CD4-positive, alpha-beta memory T cell (primary cell): Measurements from ENCODE around the gene DENND1C. TPM values are rescaled to one million over a fixed set of nuclear protein-coding genes. Genes with fewer than 3 reads are reported as not detected.

Experiments
- polyA plus RNA-seq, 2 donors: library from polyadenylated mRNA; unstranded; fragments of 300-500 nt; fragmentation: Illumina TruSeq; gene quantifications; one replicate each; pipeline ENCODE4 v1.2.3, GENCODE V29; 2021
- total RNA-seq, 2 experiments: library from RNA; stranded (reverse); gene quantifications; one replicate each; pipeline ENCODE4 v1.2.3, GENCODE V29; 2021

The DENND1C gene
- total and polyA plus RNA-seq, 4 experiments from 2014 or later = 39.6 to 113 (median 91.6) TPM

Other genes with a start within 250 kb of the DENND1C start
- gene MLLT1, start 201.8 kb downstream of the DENND1C start, total RNA-seq = 10 to 100 TPM; 41.1 to 41.7 TPM
- 1 to 10 TPM in 1 of 2 donors, under 1 TPM in 1; 0.50 to 2.0 TPM for gene MLLT1, start 201.8 kb downstream of the DENND1C start, polyA plus RNA-seq
- 1 to 10 TPM in 1 of 2 experiments, under 1 TPM in 1; 0.67 to 1.3 TPM for gene ACER1, start 148.2 kb downstream of the DENND1C start, total RNA-seq
- gene ACER1, start 148.2 kb downstream of the DENND1C start, polyA plus RNA-seq = 1 to 10 TPM in 1 of 2 donors, under 1 TPM in 1; 0.90 to 1.1 TPM
- gene CLPP, start 120.3 kb downstream of the DENND1C start, total RNA-seq = 10 to 100 TPM; 70.8 to 71.3 TPM
- 100 to 1,000 TPM; 160 to 212 TPM for gene CLPP, start 120.3 kb downstream of the DENND1C start, polyA plus RNA-seq
- gene ALKBH7, start 109.0 kb downstream of the DENND1C start, total RNA-seq = 10 to 100 TPM; 67.4 to 73.4 TPM
- gene ALKBH7, start 109.0 kb downstream of the DENND1C start, polyA plus RNA-seq = 10 to 100 TPM; 72.3 to 88.1 TPM
- 1 to 10 TPM; 4.6 to 5.2 TPM for gene PSPN, start 105.9 kb downstream of the DENND1C start, total RNA-seq
- under 1 TPM; 0.38 to 0.61 TPM for gene PSPN, start 105.9 kb downstream of the DENND1C start, polyA plus RNA-seq
- gene GTF2F1, start 88.6 kb downstream of the DENND1C start, total RNA-seq = 10 to 100 TPM; 56.3 to 57.7 TPM
- gene GTF2F1, start 88.6 kb downstream of the DENND1C start, polyA plus RNA-seq = 10 to 100 TPM in 1 of 2 donors, 1 to 10 TPM in 1; 6.6 to 27.5 TPM
- 100 to 1,000 TPM; 168 to 169 TPM for gene KHSRP, start 57.0 kb downstream of the DENND1C start, total RNA-seq
- gene KHSRP, start 57.0 kb downstream of the DENND1C start, polyA plus RNA-seq = 10 to 100 TPM in 1 of 2 donors, 1 to 10 TPM in 1; 4.3 to 25.3 TPM
- not detected for gene SLC25A41, start 48.0 kb downstream of the DENND1C start, total RNA-seq
- not detected for gene SLC25A41, start 48.0 kb downstream of the DENND1C start, polyA plus RNA-seq
- gene SLC25A23, start 22.0 kb downstream of the DENND1C start, total RNA-seq = 10 to 100 TPM; 24.9 to 25.5 TPM
- 10 to 100 TPM in 1 of 2 donors, 1 to 10 TPM in 1; 8.2 to 24.3 TPM for gene SLC25A23, start 22.0 kb downstream of the DENND1C start, polyA plus RNA-seq
- 1 to 10 TPM; 4.2 to 5.1 TPM for gene CRB3, start 17.5 kb downstream of the DENND1C start, total RNA-seq
- 10 to 100 TPM in 1 of 2 donors, 1 to 10 TPM in 1; 4.3 to 10.3 TPM for gene CRB3, start 17.5 kb downstream of the DENND1C start, polyA plus RNA-seq
- 1 to 10 TPM; 3.9 to 4.7 TPM for gene TUBB4A, start 20.5 kb upstream of the DENND1C start, total RNA-seq
- 1 to 10 TPM; 1.5 to 1.9 TPM for gene TUBB4A, start 20.5 kb upstream of the DENND1C start, polyA plus RNA-seq
- under 1 TPM; 0.64 to 0.99 TPM for gene TNFSF9, start 49.2 kb upstream of the DENND1C start, total RNA-seq
- 1 to 10 TPM in 1 of 2 donors, under 1 TPM in 1; 0.29 to 3.3 TPM for gene TNFSF9, start 49.2 kb upstream of the DENND1C start, polyA plus RNA-seq
- 1 to 10 TPM; 1.9 to 3.0 TPM for gene CD70, start 109.4 kb upstream of the DENND1C start, total RNA-seq
- gene CD70, start 109.4 kb upstream of the DENND1C start, polyA plus RNA-seq = 1 to 10 TPM; 1.8 to 1.9 TPM
- 10 to 100 TPM; 12.5 to 14.0 TPM for gene TNFSF14, start 188.4 kb upstream of the DENND1C start, total RNA-seq
- 10 to 100 TPM in 1 of 2 donors, 1 to 10 TPM in 1; 3.1 to 18.9 TPM for gene TNFSF14, start 188.4 kb upstream of the DENND1C start, polyA plus RNA-seq
- gene C3, start 238.9 kb upstream of the DENND1C start, total RNA-seq = 1 to 10 TPM; 1.5 to 2.2 TPM
- gene C3, start 238.9 kb upstream of the DENND1C start, polyA plus RNA-seq = not detected